PC-9 (cell line): ENCODE data around the gene AADAT.

ENCODE experiments used
- EZH2 ChIP-seq: fragments of 200-600 bp; sonication (generic); IDR thresholded peaks from 2 replicates; pipeline ENCODE4 v1.8.0; 2017; ENCODE audit warnings: antibody characterized with exemption, low read depth
- TF ChIP-seq, protein P1 (sequence below): fragments of 200-600 bp; sonication (generic); conservative IDR thresholded peaks from 2 replicates; pipeline ENCODE4 v1.6.1; 2017; ENCODE audit warnings: mixed run types, antibody characterized with exemption, mild to moderate bottlenecking, moderate library complexity

GRCh38 chr4:170114636-170115035 is 24.9 kb upstream of the AADAT start:
- TF ChIP-seq, protein P1, sequence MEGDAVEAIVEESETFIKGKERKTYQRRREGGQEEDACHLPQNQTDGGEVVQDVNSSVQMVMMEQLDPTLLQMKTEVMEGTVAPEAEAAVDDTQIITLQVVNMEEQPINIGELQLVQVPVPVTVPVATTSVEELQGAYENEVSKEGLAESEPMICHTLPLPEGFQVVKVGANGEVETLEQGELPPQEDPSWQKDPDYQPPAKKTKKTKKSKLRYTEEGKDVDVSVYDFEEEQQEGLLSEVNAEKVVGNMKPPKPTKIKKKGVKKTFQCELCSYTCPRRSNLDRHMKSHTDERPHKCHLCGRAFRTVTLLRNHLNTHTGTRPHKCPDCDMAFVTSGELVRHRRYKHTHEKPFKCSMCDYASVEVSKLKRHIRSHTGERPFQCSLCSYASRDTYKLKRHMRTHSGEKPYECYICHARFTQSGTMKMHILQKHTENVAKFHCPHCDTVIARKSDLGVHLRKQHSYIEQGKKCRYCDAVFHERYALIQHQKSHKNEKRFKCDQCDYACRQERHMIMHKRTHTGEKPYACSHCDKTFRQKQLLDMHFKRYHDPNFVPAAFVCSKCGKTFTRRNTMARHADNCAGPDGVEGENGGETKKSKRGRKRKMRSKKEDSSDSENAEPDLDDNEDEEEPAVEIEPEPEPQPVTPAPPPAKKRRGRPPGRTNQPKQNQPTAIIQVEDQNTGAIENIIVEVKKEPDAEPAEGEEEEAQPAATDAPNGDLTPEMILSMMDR, result no peak
- TF ChIP-seq EZH2, result no peak
